Measurements from ENCODE around the gene SUMF1. TPM values are rescaled to one million over a fixed set of nuclear protein-coding genes. Genes with fewer than 3 reads are reported as not detected.
A peak's percentile ranks its signal among the peaks of the same experiment; 100 is the strongest.

SUMF1 gene
- total RNA-seq, 1 donor = 41.9 TPM

GRCh38 chr3:4497005-4497692 is 30.1 kb upstream of the SUMF1 start:
- H3K4me3 ChIP-seq (ENCODE audit: low read depth, low read length) = no peak overlapping the region
- TF ChIP-seq CTCF (IDR thresholded peaks at IDR 0.05; ENCODE audit: insufficient read depth, low read depth, low read length) = no peak
- no peak for DNase-seq (ENCODE audit: low read depth)

- no peak for DNase-seq (ENCODE audit: low read depth)
- TF ChIP-seq CTCF (IDR thresholded peaks at IDR 0.05; ENCODE audit: insufficient read depth, low read depth, low read length) = no peak
- no peak overlapping the region for H3K4me3 ChIP-seq (ENCODE audit: low read depth, low read length)
Observed at GRCh38 chr3:4496087-4496452, 29.0 kb upstream of the SUMF1 start.

GRCh38 chr3:4495294-4496086 is 28.4 kb upstream of the SUMF1 start:
- peak; percentile 22 for DNase-seq (ENCODE audit: low read depth)
- no peak for TF ChIP-seq CTCF (IDR thresholded peaks at IDR 0.05; ENCODE audit: insufficient read depth, low read depth, low read length)
- H3K4me3 ChIP-seq (ENCODE audit: low read depth, low read length) = no peak overlapping the region

- no peak for DNase-seq (ENCODE audit: low read depth)
- TF ChIP-seq CTCF (IDR thresholded peaks at IDR 0.05; ENCODE audit: insufficient read depth, low read depth, low read length) = no peak
- H3K4me3 ChIP-seq (ENCODE audit: low read depth, low read length) = peak overlapping the region; percentile 85
Observed at GRCh38 chr3:4494895-4495264, 27.8 kb upstream of the SUMF1 start.

- peak; percentile 21 for DNase-seq (ENCODE audit: low read depth)
- TF ChIP-seq CTCF (IDR thresholded peaks at IDR 0.05; ENCODE audit: insufficient read depth, low read depth, low read length) = no peak
- H3K4me3 ChIP-seq (ENCODE audit: low read depth, low read length) = peak overlapping the region; percentile 85
Observed at GRCh38 chr3:4493941-4494894, 27.1 kb upstream of the SUMF1 start.

GRCh38 chr3:4493014-4493940 is 26.2 kb upstream of the SUMF1 start, which contains the start of gene ITPR1:
Gene ITPR1, plus strand, starts transcription at chr3:4493348. Its CDS starts 23,144 bp downstream, at chr3:4516492.
- peak within 1 kb of the TSS; percentile 85 for H3K4me3 ChIP-seq (ENCODE audit: low read depth, low read length)
- no peak for TF ChIP-seq CTCF (IDR thresholded peaks at IDR 0.05; ENCODE audit: insufficient read depth, low read depth, low read length)
- DNase-seq (ENCODE audit: low read depth) = peak; percentile 99

All from fibroblast of villous mesenchyme (primary cell).